ENCODE measurements around the gene QDPR.

DNA sequence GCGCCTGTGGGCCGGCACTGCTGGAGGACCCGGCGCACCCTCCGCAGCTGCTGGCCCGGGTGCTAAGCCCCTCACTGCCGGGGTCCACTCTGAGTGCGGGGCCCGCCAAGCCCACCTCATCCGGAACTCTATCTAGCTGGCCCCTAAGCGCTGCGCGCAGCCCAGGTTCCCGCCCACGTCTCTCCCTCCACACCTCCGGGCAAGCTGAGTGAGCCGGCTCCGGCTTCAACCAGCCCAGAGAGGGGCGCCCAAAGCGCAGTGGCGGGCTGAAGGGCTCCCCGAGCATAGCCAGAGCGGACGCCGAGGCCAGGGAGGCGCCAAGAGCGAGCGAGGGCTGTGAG lies 75.2 kb downstream of the QDPR start:
- TF ChIP-seq EZH2 (IDR thresholded peaks at IDR 0.05; ENCODE audit: insufficient read depth, low read length) (no peak), CTCF (IDR thresholded peaks at IDR 0.05; ENCODE audit: insufficient read depth, low read depth, low read length) (no peak)

Measured in astrocyte (in vitro differentiated cells and primary cell).